H7 (cell line): ENCODE measurements around the gene LZIC. TPM values are rescaled to one million over a fixed set of nuclear protein-coding genes. Genes with fewer than 3 reads are reported as not detected.
A peak's percentile ranks its signal among the peaks of the same experiment; 100 is the strongest.

Experiments
- DNase-seq: peaks from one replicate; pipeline ENCODE4 v3.0.0; 2012
- H3K27me3 ChIP-seq: 2 replicates; pipeline ENCODE4 v1.6.0; 2011; ENCODE audit warnings: mild to moderate bottlenecking, low read length; ENCODE audit not compliant: control insufficient read depth, insufficient read depth
- H3K36me3 ChIP-seq: replicated peaks from 2 replicates; pipeline ENCODE4 v1.5.1; 2011; ENCODE audit warnings: low read length; ENCODE audit not compliant: control insufficient read depth, insufficient read depth
- H3K4me3 ChIP-seq: 2 replicates; pipeline ENCODE4 v1.5.1; 2011; ENCODE audit warnings: low read depth, mild to moderate bottlenecking, control low read depth, low read length, moderate library complexity; ENCODE audit not compliant: insufficient read depth
- total RNA-seq: library from RNA; depleted of rRNA; stranded (reverse); fragments of >200 nt; shearing (Covaris generic); gene quantifications from 2 replicates; pipeline ENCODE4 v1.2.3, GENCODE V29; 2014; rRNA removed

Gene LZIC
- total RNA-seq: 20.9 and 34.9 TPM in 2 replicates

- DNase-seq: peak; percentile 97
- Histone ChIP-seq H3K27me3 (no peaks in the 10 kb centered on the region), H3K4me3 (peak within 1 kb of the TSS; percentile 63), H3K36me3 (no peaks in the 10 kb centered on the region; the same call in 1 of the 2 replicates)
These were observed at the start of gene LZIC, which contains the start of gene NMNAT1 for GRCh38 chr1:9942939-9943788. Gene LZIC (minus strand): TSS chr1:9943391. CDS start chr1:9936619, 6,772 bp downstream. Gene NMNAT1 (plus strand): TSS chr1:9943475. CDS start chr1:9972074, 28,599 bp downstream.

- DNase-seq: no peak
These were observed 49.7 kb upstream of the LZIC start for GRCh38 chr1:9992910-9993309.

GRCh38 chr1:9990944-9991343, 47.8 kb upstream of the LZIC start:
- no peak for DNase-seq
- no peaks in the 10 kb centered on the region for H3K36me3 ChIP-seq
- peaks cover 3% of the 10 kb centered on the region; the same call in 1 of the 2 replicates for H3K27me3 ChIP-seq
- no peak overlapping the region for H3K4me3 ChIP-seq

More at GRCh38 chr1:9992910-9993309, 49.7 kb upstream of the LZIC start:
- H3K27me3 ChIP-seq: peaks cover 21% of the 10 kb centered on the region
- H3K36me3 ChIP-seq: no peaks in the 10 kb centered on the region
- no peak overlapping the region for H3K4me3 ChIP-seq

GRCh38 chr1:9989773-9990172, 46.6 kb upstream of the LZIC start:
- Histone ChIP-seq H3K4me3 (no peak overlapping the region), H3K36me3 (no peaks in the 10 kb centered on the region), H3K27me3 (no peaks in the 10 kb centered on the region)
- DNase-seq: no peak

GRCh38 chr1:9985001-9985400, 41.8 kb upstream of the LZIC start:
- H3K27me3 ChIP-seq: no peaks in the 10 kb centered on the region
- no peaks in the 10 kb centered on the region for H3K36me3 ChIP-seq
- no peak overlapping the region for H3K4me3 ChIP-seq
- DNase-seq: no peak

GRCh38 chr1:9984253-9984652, 41.1 kb upstream of the LZIC start:
- H3K27me3 ChIP-seq: no peaks in the 10 kb centered on the region
- H3K36me3 ChIP-seq: no peaks in the 10 kb centered on the region
- H3K4me3 ChIP-seq: no peak overlapping the region
- no peak for DNase-seq

DNA sequence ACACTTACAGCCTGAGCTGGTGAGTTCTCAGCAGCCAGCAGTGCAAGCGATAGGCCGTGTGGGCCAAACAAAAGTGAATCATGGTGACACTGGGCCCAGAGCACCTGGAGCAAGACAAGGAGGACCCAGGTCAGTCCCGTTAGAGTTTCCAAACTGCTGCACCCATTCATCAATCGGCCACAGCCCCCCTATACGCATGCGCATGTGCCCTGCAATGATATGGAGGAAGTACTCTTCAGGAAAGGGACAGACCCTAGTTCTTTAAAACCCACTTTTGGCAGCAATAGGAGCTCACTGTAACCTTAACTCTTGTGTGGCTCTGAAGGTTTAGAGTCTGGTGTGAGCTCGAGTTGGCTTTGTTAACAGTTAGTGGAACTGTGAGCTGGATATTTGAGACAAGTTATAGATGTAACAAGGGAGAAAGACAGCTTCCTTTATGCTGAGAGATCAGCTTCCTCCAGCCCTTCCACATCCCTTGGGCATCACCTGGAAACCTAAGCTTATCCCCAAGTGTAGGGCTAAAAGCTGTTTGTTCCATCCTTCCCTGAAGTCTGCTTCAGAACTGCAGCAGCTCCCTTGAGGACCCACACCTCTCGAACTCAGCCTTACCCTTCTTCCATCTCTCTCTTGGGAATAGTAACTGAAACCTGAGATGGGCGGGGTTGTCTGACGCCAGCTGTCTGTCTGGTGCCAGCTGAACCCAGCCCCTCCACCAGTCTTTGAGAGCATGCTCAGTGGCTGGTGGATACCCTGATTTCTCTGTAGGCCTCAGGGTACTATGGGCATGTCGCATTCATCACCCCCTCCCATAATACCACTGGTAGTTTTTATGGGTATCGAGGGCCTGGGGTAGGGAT, 17.7 kb upstream of the LZIC start:
- H3K4me3 ChIP-seq: no peak overlapping the region
- DNase-seq: peak; percentile 81

GRCh38 chr1:9960011-9960410, 16.8 kb upstream of the LZIC start:
- DNase-seq: no peak
- H3K4me3 ChIP-seq: no peak overlapping the region
- no peaks in the 10 kb centered on the region for H3K36me3 ChIP-seq
- no peaks in the 10 kb centered on the region for H3K27me3 ChIP-seq

More for the DNA sequence above, 17.7 kb upstream of the LZIC start:
- Histone ChIP-seq H3K27me3 (no peaks in the 10 kb centered on the region), H3K36me3 (no peaks in the 10 kb centered on the region)

GRCh38 chr1:9957726-9958125, 14.5 kb upstream of the LZIC start:
- no peaks in the 10 kb centered on the region for H3K36me3 ChIP-seq
- DNase-seq: no peak
- H3K27me3 ChIP-seq: no peaks in the 10 kb centered on the region
- no peak overlapping the region for H3K4me3 ChIP-seq

- Histone ChIP-seq H3K4me3 (no peak overlapping the region), H3K36me3 (no peaks in the 10 kb centered on the region), H3K27me3 (no peaks in the 10 kb centered on the region)
- DNase-seq: no peak
These were observed 3.1 kb upstream of the LZIC start for GRCh38 chr1:9946315-9946714.

- peak; percentile 75 for DNase-seq
- peak overlapping the region; percentile 63 for H3K4me3 ChIP-seq
- H3K36me3 ChIP-seq: no peaks in the 10 kb centered on the region; the same call in 1 of the 2 replicates
- H3K27me3 ChIP-seq: no peaks in the 10 kb centered on the region
These were observed 722 bp downstream of the LZIC start for GRCh38 chr1:9942399-9942938.

GRCh38 chr1:9929431-9930385, 13.5 kb downstream of the LZIC start:
- no peak overlapping the region for H3K4me3 ChIP-seq
- DNase-seq: peak; percentile 75
- H3K36me3 ChIP-seq: peaks cover 2% of the 10 kb centered on the region
- H3K27me3 ChIP-seq: no peaks in the 10 kb centered on the region

GRCh38 chr1:9927259-9927658, 15.9 kb downstream of the LZIC start:
- no peak for DNase-seq
- Histone ChIP-seq H3K27me3 (no peaks in the 10 kb centered on the region), H3K4me3 (no peak overlapping the region), H3K36me3 (peaks cover 2% of the 10 kb centered on the region; the same call in 1 of the 2 replicates)
